Measurements from ENCODE around the gene SFSWAP.

GRCh38 chr12:131828671-131829355, 117.9 kb downstream of the SFSWAP start:
- TF ChIP-seq, protein P1, sequence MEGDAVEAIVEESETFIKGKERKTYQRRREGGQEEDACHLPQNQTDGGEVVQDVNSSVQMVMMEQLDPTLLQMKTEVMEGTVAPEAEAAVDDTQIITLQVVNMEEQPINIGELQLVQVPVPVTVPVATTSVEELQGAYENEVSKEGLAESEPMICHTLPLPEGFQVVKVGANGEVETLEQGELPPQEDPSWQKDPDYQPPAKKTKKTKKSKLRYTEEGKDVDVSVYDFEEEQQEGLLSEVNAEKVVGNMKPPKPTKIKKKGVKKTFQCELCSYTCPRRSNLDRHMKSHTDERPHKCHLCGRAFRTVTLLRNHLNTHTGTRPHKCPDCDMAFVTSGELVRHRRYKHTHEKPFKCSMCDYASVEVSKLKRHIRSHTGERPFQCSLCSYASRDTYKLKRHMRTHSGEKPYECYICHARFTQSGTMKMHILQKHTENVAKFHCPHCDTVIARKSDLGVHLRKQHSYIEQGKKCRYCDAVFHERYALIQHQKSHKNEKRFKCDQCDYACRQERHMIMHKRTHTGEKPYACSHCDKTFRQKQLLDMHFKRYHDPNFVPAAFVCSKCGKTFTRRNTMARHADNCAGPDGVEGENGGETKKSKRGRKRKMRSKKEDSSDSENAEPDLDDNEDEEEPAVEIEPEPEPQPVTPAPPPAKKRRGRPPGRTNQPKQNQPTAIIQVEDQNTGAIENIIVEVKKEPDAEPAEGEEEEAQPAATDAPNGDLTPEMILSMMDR (IDR thresholded peaks at IDR 0.05): no peak
- TF ChIP-seq POLR2AphosphoS5 (IDR thresholded peaks at IDR 0.05): no peak
- TF ChIP-seq POLR2A (IDR thresholded peaks at IDR 0.05): no peak

Measured in transverse colon (tissue), 4 donors.